Measurements from ENCODE around the gene GNB4.

- no peak for TF ChIP-seq POLR2A (IDR thresholded peaks at IDR 0.05; ENCODE audit: low read depth, low read length)
- TF ChIP-seq POLR2AphosphoS5 (IDR thresholded peaks at IDR 0.05; ENCODE audit: low read depth, low read length), result no peak
- TF ChIP-seq PAX5 (IDR thresholded peaks at IDR 0.05; ENCODE audit: insufficient read depth, low read length, severe bottlenecking), result no peak
- TF ChIP-seq SPI1 (IDR thresholded peaks at IDR 0.05; ENCODE audit: low read depth, low read length), result no peak
- no peak for TF ChIP-seq TAF1 (IDR thresholded peaks at IDR 0.05; ENCODE audit: low read depth, low read length)
Measured at GRCh38 chr3:179495483-179495882, 44.2 kb upstream of the GNB4 start.
